Measurements from ENCODE around the gene MLST8.

MLST8 gene

GRCh38 chr16:2177561-2177960, 27.7 kb upstream of the MLST8 start:
- WGBS, result 96% methylated on average over 18 of the region's 20 CpGs
- Histone ChIP-seq H3K27me3 (ENCODE audit: control insufficient read depth in 1 of 2, insufficient read depth in 1 of 2, low read length in 2 of 2) (no peaks in the 10 kb centered on the region), H2BK5ac (ENCODE audit: low read depth, low read length, poor library complexity, severe bottlenecking) (no peak overlapping the region), H4K8ac (ENCODE audit: low read length) (no peak overlapping the region), H3K23ac (ENCODE audit: low read length in 2 of 2) (no peak overlapping the region), H3K4ac (ENCODE audit: low read depth in 1 of 2, low read length in 2 of 2) (no peak overlapping the region), H2BK15ac (ENCODE audit: low read depth, poor library complexity, severe bottlenecking) (no peak overlapping the region), H2AFZ (ENCODE audit: low read depth, low read length) (no peak overlapping the region), H3K18ac (ENCODE audit: low read depth in 1 of 2, low read length in 2 of 2) (no peak overlapping the region), H3K36me3 (ENCODE audit: control insufficient read depth in 1 of 2, insufficient read depth in 2 of 2, low read depth in 1 of 2, low read length in 2 of 2) (peaks cover 48 to 91% of the 10 kb centered on the region in 2 experiments), H3K9ac (ENCODE audit: low read length) (no peak overlapping the region), H2BK12ac (ENCODE audit: low read length in 2 of 2) (no peak overlapping the region), H3K4me1 (ENCODE audit: control insufficient read depth, insufficient read depth, low read depth, low read length) (no peaks in the 10 kb centered on the region), H3K14ac (ENCODE audit: low read length in 2 of 2) (no peak overlapping the region), H3K9me3 (ENCODE audit: control insufficient read depth, low read length) (no peaks in the 10 kb centered on the region), H4K91ac (ENCODE audit: low read length) (no peak overlapping the region), H3K4me3 (ENCODE audit: insufficient read depth in 1 of 2, low read depth in 1 of 2, low read length in 2 of 2) (no peak overlapping the region), H3K4me2 (ENCODE audit: low read length, poor library complexity, severe bottlenecking) (no peak overlapping the region), H3K79me1 (replicated peaks; ENCODE audit: low read length, poor library complexity, severe bottlenecking) (peaks cover 15% of the 10 kb centered on the region), H2BK120ac (ENCODE audit: low read depth, low read length) (no peak overlapping the region), H3K27ac (ENCODE audit: low read length, poor library complexity, severe bottlenecking) (no peak overlapping the region), H2AK5ac (ENCODE audit: low read length, severe bottlenecking) (no peak overlapping the region)
- DNase-seq, result no peak

GRCh38 chr16:2178321-2179106, 26.7 kb upstream of the MLST8 start:
- Histone ChIP-seq H2AK5ac (ENCODE audit: low read length, severe bottlenecking) (no peak overlapping the region), H3K4me2 (ENCODE audit: low read length, poor library complexity, severe bottlenecking) (no peak overlapping the region), H2AFZ (ENCODE audit: low read depth, low read length) (no peak overlapping the region), H3K27ac (ENCODE audit: low read length, poor library complexity, severe bottlenecking) (no peak overlapping the region), H3K4me1 (ENCODE audit: control insufficient read depth, insufficient read depth, low read depth, low read length) (peaks cover 1% of the 10 kb centered on the region), H3K27me3 (ENCODE audit: control insufficient read depth in 1 of 2, insufficient read depth in 1 of 2, low read length in 2 of 2) (no peaks in the 10 kb centered on the region), H3K9ac (ENCODE audit: low read length) (no peak overlapping the region), H3K23ac (ENCODE audit: low read length in 2 of 2) (no peak overlapping the region), H2BK120ac (ENCODE audit: low read depth, low read length) (no peak overlapping the region), H2BK5ac (ENCODE audit: low read depth, low read length, poor library complexity, severe bottlenecking) (no peak overlapping the region), H3K9me3 (ENCODE audit: control insufficient read depth, low read length) (no peaks in the 10 kb centered on the region), H2BK12ac (ENCODE audit: low read length in 2 of 2) (no peak overlapping the region), H3K14ac (ENCODE audit: low read length in 2 of 2) (no peak overlapping the region), H4K91ac (ENCODE audit: low read length) (peak overlapping the region; percentile 30), H3K4me3 (ENCODE audit: insufficient read depth in 1 of 2, low read depth in 1 of 2, low read length in 2 of 2) (no peak overlapping the region), H3K79me1 (replicated peaks; ENCODE audit: low read length, poor library complexity, severe bottlenecking) (peaks cover 12% of the 10 kb centered on the region), H3K18ac (ENCODE audit: low read depth in 1 of 2, low read length in 2 of 2) (no peak overlapping the region), H2BK15ac (ENCODE audit: low read depth, poor library complexity, severe bottlenecking) (no peak overlapping the region), H3K36me3 (ENCODE audit: control insufficient read depth in 1 of 2, insufficient read depth in 2 of 2, low read depth in 1 of 2, low read length in 2 of 2) (peaks cover 41 to 85% of the 10 kb centered on the region in 2 experiments), H3K4ac (ENCODE audit: low read depth in 1 of 2, low read length in 2 of 2) (no peak overlapping the region), H4K8ac (ENCODE audit: low read length) (no peak overlapping the region)
- DNase-seq, result no peak
- 52% methylated on average over 39 of the region's 106 CpGs for WGBS

GRCh38 chr16:2179107-2179501, 26.1 kb upstream of the MLST8 start:
- WGBS, result 72% methylated on average over 22 of the region's 50 CpGs
- no peak overlapping the region for H3K27ac ChIP-seq (ENCODE audit: low read length, poor library complexity, severe bottlenecking)
- no peak overlapping the region for H2BK12ac ChIP-seq (ENCODE audit: low read length in 2 of 2)
- H3K18ac ChIP-seq (ENCODE audit: low read depth in 1 of 2, low read length in 2 of 2), result no peak overlapping the region
- no peak overlapping the region for H2BK120ac ChIP-seq (ENCODE audit: low read depth, low read length)
- H3K36me3 ChIP-seq (ENCODE audit: control insufficient read depth in 1 of 2, insufficient read depth in 2 of 2, low read depth in 1 of 2, low read length in 2 of 2), result peaks cover 36 to 80% of the 10 kb centered on the region in 2 experiments
- peaks cover 12% of the 10 kb centered on the region for H3K79me1 ChIP-seq (replicated peaks; ENCODE audit: low read length, poor library complexity, severe bottlenecking)
- H2BK15ac ChIP-seq (ENCODE audit: low read depth, poor library complexity, severe bottlenecking), result no peak overlapping the region
- peaks cover 0 to under 1% of the 10 kb centered on the region in 2 experiments for H3K27me3 ChIP-seq (ENCODE audit: control insufficient read depth in 1 of 2, insufficient read depth in 1 of 2, low read length in 2 of 2)
- H3K4me1 ChIP-seq (ENCODE audit: control insufficient read depth, insufficient read depth, low read depth, low read length), result peaks cover 6% of the 10 kb centered on the region
- H3K4me3 ChIP-seq (ENCODE audit: insufficient read depth in 1 of 2, low read depth in 1 of 2, low read length in 2 of 2), result no peak overlapping the region
- no peak for DNase-seq
- no peaks in the 10 kb centered on the region for H3K9me3 ChIP-seq (ENCODE audit: control insufficient read depth, low read length)
- no peak overlapping the region for H3K4ac ChIP-seq (ENCODE audit: low read depth in 1 of 2, low read length in 2 of 2)
- H2AK5ac ChIP-seq (ENCODE audit: low read length, severe bottlenecking), result no peak overlapping the region
- H4K91ac ChIP-seq (ENCODE audit: low read length), result no peak overlapping the region
- H3K4me2 ChIP-seq (ENCODE audit: low read length, poor library complexity, severe bottlenecking), result no peak overlapping the region
- H2AFZ ChIP-seq (ENCODE audit: low read depth, low read length), result no peak overlapping the region
- H4K8ac ChIP-seq (ENCODE audit: low read length), result no peak overlapping the region
- H3K9ac ChIP-seq (ENCODE audit: low read length), result no peak overlapping the region
- no peak overlapping the region for H3K23ac ChIP-seq (ENCODE audit: low read length in 2 of 2)
- no peak overlapping the region for H2BK5ac ChIP-seq (ENCODE audit: low read depth, low read length, poor library complexity, severe bottlenecking)
- H3K14ac ChIP-seq (ENCODE audit: low read length in 2 of 2), result no peak overlapping the region

GRCh38 chr16:2179576-2179975, 25.7 kb upstream of the MLST8 start:
- Histone ChIP-seq H4K8ac (ENCODE audit: low read length) (no peak overlapping the region), H4K91ac (ENCODE audit: low read length) (no peak overlapping the region), H2AFZ (ENCODE audit: low read depth, low read length) (no peak overlapping the region), H3K79me1 (replicated peaks; ENCODE audit: low read length, poor library complexity, severe bottlenecking) (peaks cover 11% of the 10 kb centered on the region), H3K27me3 (ENCODE audit: control insufficient read depth in 1 of 2, insufficient read depth in 1 of 2, low read length in 2 of 2) (peaks cover 0 to 5% of the 10 kb centered on the region in 2 experiments), H3K4ac (ENCODE audit: low read depth in 1 of 2, low read length in 2 of 2) (no peak overlapping the region), H3K4me2 (ENCODE audit: low read length, poor library complexity, severe bottlenecking) (no peak overlapping the region), H3K4me1 (ENCODE audit: control insufficient read depth, insufficient read depth, low read depth, low read length) (peaks cover 9% of the 10 kb centered on the region), H3K9ac (ENCODE audit: low read length) (no peak overlapping the region), H3K36me3 (ENCODE audit: control insufficient read depth in 1 of 2, insufficient read depth in 2 of 2, low read depth in 1 of 2, low read length in 2 of 2) (peaks cover 31 to 75% of the 10 kb centered on the region in 2 experiments), H3K27ac (ENCODE audit: low read length, poor library complexity, severe bottlenecking) (no peak overlapping the region), H2BK120ac (ENCODE audit: low read depth, low read length) (no peak overlapping the region), H2BK12ac (ENCODE audit: low read length in 2 of 2) (no peak overlapping the region), H3K18ac (ENCODE audit: low read depth in 1 of 2, low read length in 2 of 2) (no peak overlapping the region), H3K4me3 (ENCODE audit: insufficient read depth in 1 of 2, low read depth in 1 of 2, low read length in 2 of 2) (no peak overlapping the region), H3K23ac (ENCODE audit: low read length in 2 of 2) (no peak overlapping the region), H2BK15ac (ENCODE audit: low read depth, poor library complexity, severe bottlenecking) (no peak overlapping the region), H2AK5ac (ENCODE audit: low read length, severe bottlenecking) (no peak overlapping the region), H3K14ac (ENCODE audit: low read length in 2 of 2) (no peak overlapping the region), H3K9me3 (ENCODE audit: control insufficient read depth, low read length) (no peaks in the 10 kb centered on the region), H2BK5ac (ENCODE audit: low read depth, low read length, poor library complexity, severe bottlenecking) (no peak overlapping the region)
- 98% methylated on average over 30 of the region's 31 CpGs for WGBS
- DNase-seq, result no peak

Data from mesenchymal stem cell (in vitro differentiated cells and primary cell).